Activated T-helper 9 cell treated with anti-CD3 and anti-CD28 coated beads, Interleukin-2, amount 50 U/mL, for 16 hours (primary cell): Measurements from ENCODE around the gene SPDYE6.
"Not testable (repeated sequence)": the region's sequence is repeated elsewhere in the genome, so short reads cannot be mapped to it uniquely, and the experiment has no call there.

Experiments used
- DNase-seq: peaks from one replicate; pipeline ENCODE4 v3.0.0-alpha.2; 2020; ENCODE audit warnings: low read depth

The SPDYE6 gene, protein sequence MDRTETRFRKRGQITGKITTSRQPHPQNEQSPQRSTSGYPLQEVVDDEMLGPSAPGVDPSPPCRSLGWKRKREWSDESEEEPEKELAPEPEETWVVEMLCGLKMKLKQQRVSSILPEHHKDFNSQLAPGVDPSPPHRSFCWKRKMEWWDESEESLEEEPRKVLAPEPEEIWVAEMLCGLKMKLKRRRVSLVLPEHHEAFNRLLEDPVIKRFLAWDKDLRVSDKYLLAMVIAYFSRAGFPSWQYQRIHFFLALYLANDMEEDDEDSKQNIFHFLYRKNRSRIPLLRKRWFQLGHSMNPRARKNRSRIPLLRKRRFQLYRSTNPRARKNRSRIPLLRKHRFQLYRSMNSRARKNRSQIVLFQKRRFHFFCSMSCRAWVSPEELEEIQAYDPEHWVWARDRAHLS

GRCh38 chr7:102356344-102356743 is at the start of gene SPDYE6:
Gene SPDYE6 (minus strand): TSS chr7:102356444. CDS start chr7:102356023, 421 bp downstream.
- DNase-seq, result not testable (repeated sequence)

GRCh38 chr7:102404862-102405188 is 48.6 kb upstream of the SPDYE6 start:
- DNase-seq, result not testable (repeated sequence)

- no peak for DNase-seq
These were observed 48.0 kb upstream of the SPDYE6 start for GRCh38 chr7:102404005-102404861.

- no peak for DNase-seq
These were observed 47.3 kb upstream of the SPDYE6 start for GRCh38 chr7:102403563-102403962.

DNA sequence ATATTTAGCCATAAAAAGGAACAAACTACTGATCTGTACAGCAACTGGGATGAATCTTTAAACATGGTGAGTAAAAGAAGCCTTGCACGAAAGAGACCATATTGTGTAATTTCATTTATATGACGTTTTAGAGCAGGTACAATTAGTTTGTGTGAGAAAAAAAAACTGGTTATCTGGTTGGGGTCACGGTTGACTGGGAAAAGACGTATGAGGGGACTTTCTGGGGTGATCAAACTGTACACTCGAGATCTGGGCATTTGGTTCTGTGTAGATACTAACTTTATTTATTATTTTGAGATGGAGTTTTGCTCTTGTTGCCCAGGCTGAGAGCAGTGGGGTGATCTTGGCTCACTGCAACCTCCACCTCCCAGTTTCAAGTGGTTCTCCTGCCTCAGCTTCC is 44.1 kb upstream of the SPDYE6 start:
- no peak for DNase-seq

- no peak for DNase-seq
These were observed 42.3 kb upstream of the SPDYE6 start for GRCh38 chr7:102398543-102398942.

DNA sequence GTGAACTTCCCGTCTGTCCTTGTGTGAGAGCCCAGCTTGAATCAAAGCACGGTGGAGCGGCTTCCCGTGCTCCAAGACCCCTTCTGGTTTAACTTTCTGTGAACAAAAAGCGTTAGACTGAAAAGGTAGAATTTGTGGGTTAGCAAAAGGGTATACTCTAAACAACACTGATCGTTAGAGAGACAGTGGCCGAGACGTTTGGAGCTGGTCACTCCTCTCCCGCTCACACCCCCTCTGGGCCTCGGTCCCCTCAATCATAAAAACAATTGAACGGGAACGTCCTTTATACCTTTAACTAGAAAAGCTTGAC is 40.4 kb upstream of the SPDYE6 start:
- no peak for DNase-seq

DNA sequence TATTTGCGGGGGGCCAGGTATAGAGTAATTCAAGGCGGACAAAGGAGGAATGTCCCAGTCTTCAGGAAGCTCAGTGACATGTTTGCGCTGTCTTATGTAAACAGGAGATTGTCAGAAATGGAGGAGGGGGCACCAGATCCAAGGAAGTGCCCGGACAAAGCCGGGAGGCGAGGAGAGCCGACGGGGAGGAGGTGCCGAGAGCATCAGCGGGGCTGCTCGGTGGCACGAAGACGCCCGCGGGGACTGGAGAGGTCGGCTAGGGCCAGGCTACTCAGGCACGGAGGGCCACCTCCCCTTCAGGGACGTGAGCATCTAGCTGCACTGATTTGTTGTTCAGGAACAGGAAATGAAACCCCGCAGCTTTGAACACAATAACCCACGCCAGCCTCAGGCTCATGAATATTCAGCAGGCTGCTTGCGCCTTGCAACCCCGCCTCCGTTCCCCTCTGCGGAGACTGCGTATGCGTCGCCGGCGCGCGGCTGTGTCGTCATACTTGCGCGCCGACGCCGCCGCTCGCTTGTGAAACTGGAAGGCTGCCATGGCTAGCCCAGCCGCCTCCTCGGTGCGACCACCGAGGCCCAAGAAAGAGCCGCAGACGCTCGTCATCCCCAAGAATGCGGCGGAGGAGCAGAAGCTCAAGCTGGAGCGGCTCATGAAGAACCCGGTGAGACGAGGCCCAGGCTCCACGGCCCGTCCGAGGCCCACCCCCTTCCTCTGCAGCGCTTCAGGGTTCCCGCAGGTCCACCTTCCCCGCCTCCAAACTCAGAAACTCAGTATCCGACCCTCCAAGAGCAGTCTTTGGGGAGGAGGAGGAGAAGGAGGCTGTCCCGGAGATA is 39.8 kb upstream of the SPDYE6 start, which contains the start of gene PRKRIP1:
PRKRIP1 (plus strand) TSS at position 491 of the 837 bp plus-strand sequence; CDS start at position 540, 49 bp downstream.
- DNase-seq, result peak; percentile 75

DNA sequence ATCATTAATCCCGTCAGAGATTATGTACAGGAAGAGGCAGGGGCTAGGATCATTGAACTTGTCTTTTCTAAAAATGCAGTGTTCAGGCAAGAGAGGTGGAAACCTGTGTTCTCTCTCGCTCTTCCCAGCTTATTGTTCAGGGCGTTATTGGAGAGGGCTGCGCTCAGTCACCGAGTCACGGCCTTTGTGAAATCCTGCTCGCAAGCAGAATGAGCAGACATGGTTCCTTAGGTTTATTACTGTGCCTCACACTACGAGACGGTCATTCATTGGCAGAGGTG is 39.3 kb upstream of the SPDYE6 start:
- DNase-seq, result no peak

GRCh38 chr7:102393467-102393866 is 37.2 kb upstream of the SPDYE6 start:
- DNase-seq, result no peak

GRCh38 chr7:102392330-102392729 is 36.1 kb upstream of the SPDYE6 start:
- DNase-seq, result no peak

DNA sequence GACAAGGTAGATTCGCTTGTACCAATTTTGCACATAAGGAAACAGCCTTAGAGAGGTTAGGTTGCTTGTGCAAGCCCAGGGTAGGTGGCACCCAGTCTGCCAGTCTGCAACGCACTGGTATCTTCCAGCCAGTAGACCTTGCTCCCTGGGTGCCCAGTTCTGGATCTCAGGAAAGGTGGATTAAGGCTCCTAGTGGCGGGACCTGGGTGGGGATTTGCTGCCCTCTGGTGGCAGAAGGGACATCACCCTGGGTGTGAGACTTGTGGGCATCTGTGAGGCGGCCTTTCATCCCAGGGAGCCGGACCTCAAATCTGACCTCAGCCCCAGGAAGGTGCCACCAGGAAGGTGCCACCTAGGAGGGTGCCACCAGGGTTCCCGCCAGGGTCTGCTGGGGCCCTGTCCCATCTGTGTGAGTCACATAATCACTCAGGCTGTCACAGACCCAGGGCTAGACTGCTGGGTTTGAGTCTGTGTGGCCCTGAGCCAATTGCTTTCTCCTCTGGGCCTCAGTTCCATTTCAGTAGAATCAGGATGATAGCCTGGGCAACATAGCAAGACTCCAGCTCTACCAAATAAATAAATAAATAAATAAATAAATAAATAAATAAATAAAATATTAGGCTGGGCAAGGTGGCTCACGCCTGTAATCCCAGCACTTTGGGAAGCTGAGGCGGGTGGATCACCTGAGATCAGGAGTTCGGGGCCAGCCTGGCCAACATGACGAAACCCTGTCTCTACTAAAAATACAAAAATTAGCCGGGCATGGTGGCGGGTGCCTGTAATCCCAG is 34.6 kb upstream of the SPDYE6 start:
- DNase-seq, result peak; percentile 54

DNA sequence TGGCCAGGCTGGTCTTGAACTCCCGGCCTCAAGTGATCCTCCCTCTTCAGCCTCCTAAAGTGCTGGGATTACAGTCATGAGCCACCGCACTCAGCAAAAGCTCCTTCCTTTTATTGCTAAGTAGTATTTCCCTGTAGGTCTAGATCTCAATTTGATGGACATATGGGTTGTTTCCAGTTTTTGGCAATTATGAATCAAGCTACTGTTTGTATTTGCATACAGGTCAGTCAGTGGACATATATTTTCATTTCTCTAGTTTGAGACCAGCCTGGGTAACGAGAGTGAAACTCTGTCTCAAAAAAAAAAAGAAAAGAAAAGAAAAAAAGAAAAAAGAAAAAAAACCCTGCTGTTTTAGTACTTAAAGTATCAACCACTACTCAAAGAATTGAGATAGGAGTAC is 33.6 kb upstream of the SPDYE6 start:
- DNase-seq, result no peak

GRCh38 chr7:102387064-102387463 is 30.8 kb upstream of the SPDYE6 start:
- DNase-seq, result no peak

DNA sequence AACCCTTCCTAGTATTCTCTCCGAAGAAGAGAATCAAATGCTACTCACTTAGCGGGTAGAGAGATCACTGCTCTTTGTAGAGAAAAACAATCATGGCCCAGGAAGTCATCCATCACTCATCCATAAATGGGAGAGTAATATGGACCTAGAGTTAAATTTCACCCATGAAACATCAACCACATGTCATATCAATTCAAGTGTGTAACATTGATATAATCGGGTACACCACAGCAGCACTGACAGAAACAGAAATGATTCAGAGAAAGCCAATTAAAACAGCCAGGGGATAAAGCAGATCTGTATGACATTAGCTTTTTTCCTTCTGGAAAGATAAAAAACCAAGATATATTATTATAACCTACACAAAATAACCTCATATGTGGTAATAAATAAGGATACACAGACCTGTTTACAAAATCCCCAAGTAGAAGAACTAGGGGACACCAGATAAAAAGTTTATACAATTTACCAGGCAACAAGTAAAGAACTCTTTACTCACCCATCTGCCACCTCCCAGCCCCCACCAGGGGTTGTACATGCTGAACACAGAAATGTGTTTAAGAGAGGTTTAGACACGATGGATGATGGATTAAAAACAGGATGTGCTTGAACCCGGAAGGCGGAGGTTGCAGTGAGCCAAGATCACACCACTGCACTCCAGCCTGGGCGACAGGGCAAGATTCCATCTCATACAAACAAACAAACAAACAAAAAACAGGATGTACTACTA is 25.6 kb upstream of the SPDYE6 start:
- not testable (repeated sequence) for DNase-seq

- DNase-seq, result not testable (repeated sequence)
These were observed 24.6 kb upstream of the SPDYE6 start for GRCh38 chr7:102380837-102381236.

DNA sequence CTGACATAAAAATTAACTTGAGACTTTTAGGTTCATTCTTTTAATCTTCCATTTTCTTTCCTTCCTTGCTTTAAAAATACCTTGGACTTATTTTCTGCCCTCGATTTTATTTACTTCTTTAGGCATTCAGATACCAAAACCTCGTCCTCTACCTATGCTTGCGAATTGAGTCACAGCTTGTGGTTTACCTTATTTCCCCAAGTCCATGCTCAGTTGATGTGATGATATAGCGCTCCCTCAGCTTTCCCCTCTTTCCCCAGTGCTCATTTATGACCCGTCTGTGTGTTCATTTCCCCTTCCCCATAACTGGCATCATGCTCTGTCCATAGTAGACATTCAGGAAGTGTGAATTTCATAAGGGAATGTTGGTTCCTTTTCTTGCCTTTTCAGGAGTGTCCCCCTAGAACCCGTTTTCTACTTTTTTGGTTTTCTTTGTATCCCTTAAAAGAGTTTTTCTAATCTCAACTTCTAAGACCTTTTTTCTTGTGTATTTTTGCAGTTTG is 20.8 kb upstream of the SPDYE6 start:
- no peak for DNase-seq

DNA sequence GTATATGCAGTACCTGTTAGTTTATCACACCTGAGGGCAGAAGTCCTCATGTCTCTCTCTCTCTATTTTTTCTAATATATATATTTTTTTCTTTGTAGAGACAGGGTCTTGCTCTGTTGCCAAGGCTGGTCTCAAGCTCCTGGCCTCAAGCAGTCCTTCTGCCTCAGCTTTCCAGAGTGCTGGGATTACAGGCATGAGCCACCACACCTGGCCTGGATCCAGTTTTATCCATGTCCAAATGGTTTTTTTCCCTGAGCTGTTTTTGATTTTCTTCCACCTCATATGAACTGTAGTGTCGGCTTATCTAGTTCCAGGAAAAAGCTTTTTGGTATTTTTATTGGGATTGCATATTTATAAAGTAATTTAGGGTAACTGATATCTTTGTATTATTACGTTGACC is 16.6 kb upstream of the SPDYE6 start:
- DNase-seq, result not testable (repeated sequence)

GRCh38 chr7:102370038-102370437 is 13.8 kb upstream of the SPDYE6 start:
- not testable (repeated sequence) for DNase-seq

GRCh38 chr7:102365390-102365789 is 9.1 kb upstream of the SPDYE6 start:
- not testable (repeated sequence) for DNase-seq

- DNase-seq, result not testable (repeated sequence)
These were observed 8.2 kb upstream of the SPDYE6 start for GRCh38 chr7:102364394-102364886.
